HG03175 (cell line): Measurements from ENCODE around the gene SOX5.

ENCODE experiments used
- ATAC-seq: cut with Tn5 transposase; IDR thresholded peaks from one replicate; pipeline ENCODE4 v1.9.1; 2021; ENCODE audit warnings: mild to moderate bottlenecking, moderate library complexity; ENCODE audit not compliant: unreplicated experiment

SOX5 gene

DNA sequence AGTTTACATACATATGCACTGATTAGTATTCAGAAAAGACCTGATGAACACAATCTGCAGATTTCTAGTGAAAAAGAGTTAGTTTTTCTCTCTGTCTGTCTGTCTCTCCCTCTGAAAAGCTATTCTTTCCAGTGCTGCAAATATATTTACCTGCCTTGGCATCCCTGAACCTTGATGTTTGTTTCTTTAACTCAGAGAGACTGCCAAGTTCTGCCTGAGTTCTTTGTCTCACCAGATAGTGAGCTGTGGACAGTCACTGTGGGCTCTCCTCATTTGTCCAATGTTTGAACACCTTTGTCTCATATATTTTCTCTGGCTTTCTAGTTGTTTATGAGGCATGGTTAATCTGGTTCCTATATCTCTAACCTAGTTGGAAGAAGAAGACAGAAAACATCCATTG, 250.4 kb downstream of the SOX5 start:
- no peak for ATAC-seq

DNA sequence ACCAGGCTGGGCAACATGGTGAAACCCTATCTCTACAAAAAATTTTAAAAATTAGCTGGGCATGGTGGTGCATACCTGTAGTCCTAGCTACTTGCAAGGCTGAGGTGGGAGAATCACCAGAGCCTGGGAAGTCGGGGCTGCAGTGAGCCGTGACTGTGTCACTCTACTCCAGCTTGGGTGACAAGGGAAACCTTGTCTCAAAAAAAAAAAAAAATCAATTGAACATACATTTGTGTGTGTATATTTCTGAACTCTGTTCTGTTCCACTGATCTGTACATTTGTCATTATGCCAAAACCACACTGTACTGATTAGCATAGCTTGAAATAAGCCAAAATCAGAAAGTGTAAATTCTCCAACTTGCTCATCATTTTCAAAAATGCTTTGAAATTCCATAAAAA, 254.6 kb downstream of the SOX5 start:
- no peak for ATAC-seq

DNA sequence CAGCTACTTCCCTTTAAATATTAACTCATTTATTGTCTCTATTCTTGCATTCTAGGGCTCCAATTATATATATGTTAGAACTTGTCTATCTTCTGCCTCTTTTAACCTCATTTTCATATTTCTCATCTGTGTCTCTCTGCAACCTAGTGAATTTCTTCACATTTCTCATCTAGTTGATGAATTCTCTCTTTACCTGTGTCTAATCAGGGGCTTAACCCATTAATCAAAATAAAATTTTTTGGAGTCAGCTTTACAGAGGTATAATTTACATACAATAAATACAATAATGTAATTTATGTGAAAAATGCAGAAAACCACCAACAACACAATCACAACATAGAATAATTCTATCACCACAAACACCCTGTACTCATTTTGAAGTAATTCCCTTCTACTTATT, 255.2 kb downstream of the SOX5 start:
- no peak for ATAC-seq

DNA sequence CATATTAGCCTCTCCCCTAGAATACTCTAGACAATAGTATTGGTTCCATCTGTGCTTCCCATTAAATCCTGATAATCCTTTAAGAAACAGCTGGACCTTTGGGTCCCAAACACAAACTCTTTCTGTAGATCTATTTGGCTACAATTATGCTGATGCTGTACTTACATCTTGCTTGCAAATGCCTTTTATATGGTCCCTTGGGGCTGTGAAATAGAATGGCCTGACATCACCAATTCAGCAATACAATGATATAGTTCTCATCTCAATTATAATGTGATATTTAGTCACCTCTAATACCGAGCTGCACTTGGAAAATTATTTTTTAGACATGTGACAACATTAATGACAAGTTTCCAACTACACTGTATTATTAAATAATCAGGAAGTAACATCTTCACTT, 261.5 kb downstream of the SOX5 start:
- no peak for ATAC-seq

DNA sequence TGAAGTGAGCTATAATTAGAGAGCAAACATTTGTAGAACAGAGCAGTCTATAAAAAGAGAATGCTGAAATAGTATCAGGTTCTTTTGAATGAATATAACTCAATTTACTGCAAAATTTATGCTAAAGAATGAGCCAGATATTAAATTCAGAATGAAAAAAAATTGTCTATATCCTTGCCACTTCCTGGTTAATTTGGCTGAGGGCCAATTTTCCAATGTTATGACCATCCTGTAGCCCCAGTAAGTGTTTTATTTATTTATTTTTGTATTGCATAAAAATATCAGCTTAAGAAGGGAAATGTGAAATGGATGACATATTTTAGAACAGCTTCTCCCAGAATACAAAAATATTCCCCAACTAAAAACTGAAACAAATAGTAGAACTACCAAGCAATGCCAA, 263.4 kb downstream of the SOX5 start:
- no peak for ATAC-seq

DNA sequence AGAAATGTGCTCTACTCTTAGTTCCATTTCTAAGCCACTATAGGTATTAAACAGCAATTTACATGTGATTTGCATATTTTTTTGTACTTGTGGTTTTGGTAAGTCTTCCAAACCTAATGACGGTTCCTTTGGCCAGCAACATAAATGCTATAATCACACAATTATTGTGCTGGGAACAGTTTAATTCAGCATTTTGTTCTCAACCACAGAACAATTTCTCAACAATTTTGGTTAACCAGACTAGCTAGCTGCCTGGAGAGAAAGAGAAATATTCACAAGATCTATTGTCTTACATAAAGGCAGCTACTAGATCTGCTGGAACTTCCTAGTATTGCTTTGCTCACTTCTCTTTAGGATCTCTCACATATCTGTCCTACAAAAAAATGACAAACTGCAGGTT, 265.3 kb downstream of the SOX5 start:
- ATAC-seq, result no peak

DNA sequence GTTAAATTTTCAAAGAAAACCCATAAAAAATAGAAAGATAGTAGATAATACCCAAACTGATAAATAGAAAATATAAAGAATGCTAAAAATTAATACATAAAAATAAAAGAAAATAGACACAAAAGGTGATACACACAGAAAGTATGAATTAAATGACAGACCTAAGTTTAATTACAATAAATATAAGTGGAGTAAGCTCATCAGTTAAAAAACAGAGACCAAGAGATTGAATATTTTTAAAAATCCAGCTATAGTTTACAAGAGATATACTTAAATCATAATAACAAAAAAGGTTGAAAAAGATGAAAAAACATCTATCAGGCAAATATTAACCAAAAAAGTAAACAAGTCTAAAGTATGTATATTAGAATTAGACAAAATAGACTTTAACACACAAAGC, 268.2 kb downstream of the SOX5 start:
- no peak for ATAC-seq

DNA sequence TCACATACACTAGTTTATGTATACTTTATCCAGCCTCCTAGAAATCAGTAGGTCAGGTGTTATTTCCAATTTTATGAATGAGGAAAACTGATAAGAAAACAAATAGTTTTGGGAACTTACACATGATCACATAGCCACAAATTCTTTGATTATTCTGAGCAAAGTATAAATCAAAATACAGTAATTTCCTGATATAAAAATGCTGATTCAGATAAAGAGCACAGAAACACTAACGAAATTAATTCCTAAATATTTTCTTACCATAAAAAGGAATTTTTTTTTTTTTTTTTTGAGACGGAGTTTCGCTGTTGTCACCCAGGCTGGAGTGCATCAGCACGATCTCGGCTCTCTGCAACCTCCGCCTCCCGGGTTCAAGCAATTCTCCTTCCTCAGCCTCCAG, 275.4 kb downstream of the SOX5 start:
- no peak for ATAC-seq

DNA sequence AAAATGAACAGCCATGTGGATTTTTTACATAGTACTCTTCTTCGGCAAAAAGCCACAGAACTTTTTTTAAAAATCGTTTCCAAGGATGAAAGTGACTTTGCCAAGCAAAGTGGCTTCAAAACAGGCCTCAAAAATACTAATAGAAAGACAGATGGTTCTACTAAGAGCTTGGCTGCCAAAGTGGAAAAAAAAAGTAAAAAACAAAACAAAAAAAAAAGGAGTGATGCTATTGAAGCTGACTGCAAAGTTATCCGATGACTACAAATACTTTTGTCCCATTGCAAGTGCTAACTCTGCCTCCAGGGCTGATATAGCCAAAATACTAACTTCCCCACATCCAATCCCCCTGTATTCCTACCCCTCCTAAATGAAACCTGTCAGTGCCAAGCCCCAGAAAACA, 277.6 kb downstream of the SOX5 start:
- ATAC-seq, result no peak

DNA sequence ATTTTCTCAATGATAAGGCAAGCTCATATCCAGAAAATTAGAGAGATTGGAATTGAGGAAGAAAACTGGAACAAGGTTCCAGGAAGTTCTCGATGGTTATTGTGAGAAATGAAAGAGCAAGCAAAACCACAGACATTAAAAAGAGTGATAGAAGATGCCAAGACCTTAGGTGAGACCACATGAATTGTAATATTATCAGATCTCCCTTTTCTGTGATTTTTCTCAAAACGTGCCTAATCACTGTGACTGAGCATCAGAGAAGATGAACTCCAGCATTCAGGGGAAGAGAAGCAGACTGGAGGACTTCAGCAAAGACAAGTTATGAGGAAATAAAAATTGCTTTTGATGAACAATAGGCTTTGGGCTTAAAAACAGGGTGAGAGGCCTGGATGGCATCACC, 278.8 kb downstream of the SOX5 start:
- ATAC-seq, result no peak

DNA sequence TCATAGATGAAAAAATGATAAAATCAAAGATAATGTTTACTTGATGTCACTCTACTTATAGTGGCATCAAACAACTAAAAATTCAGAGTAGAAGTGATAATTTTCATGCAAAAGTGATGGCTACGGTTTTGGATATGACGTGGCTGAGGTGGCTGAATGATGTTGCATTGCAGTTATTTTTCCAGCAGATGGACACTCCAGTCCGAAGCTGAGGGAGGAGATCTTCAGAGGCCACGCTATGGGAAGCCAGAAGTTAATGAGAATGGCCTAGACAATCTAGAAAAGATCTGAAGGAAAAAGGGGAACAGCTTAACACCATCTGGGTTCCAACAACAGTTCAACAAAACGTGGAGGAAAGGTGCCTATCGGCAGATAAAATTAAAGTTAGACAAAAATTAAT, 279.8 kb downstream of the SOX5 start:
- no peak for ATAC-seq

DNA sequence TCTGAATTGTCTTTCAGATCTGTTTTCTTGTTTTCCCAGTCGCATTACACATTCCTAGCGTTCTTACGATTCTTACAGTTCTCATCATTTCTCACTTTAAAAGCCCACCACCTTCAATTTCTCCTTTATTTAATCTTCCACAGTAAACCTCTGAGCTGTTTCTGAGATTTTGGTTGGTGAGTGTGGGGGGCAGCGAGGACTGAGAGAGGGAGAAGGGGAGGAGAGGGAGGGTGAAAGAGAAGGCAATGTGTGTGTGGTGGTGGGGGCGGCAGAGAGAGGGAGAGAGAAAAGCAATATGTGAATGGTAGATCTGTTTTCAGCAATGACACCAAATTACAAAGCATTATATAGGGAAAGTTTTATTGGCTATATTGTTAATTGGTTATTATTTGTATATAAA, 282.6 kb downstream of the SOX5 start:
- ATAC-seq, result no peak

DNA sequence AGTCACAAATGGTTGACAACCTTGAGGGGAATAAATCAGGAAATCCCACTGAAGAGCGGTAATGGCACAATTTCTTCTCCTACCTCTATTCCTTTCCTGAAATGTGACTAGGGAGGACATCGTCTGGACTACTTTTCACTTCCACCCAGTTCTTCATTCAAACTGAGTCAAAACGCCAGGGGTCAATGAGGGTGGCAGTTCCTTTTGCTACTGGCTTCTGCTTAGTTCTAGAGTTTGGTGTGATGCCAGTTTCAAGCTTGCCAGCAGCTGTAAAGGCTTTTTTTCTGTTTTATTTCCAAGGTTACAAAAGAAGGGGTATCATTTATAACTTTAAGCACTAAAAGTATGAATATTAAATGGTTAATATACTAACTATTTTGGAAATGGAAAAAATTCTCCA, 286.5 kb downstream of the SOX5 start:
- no peak for ATAC-seq

DNA sequence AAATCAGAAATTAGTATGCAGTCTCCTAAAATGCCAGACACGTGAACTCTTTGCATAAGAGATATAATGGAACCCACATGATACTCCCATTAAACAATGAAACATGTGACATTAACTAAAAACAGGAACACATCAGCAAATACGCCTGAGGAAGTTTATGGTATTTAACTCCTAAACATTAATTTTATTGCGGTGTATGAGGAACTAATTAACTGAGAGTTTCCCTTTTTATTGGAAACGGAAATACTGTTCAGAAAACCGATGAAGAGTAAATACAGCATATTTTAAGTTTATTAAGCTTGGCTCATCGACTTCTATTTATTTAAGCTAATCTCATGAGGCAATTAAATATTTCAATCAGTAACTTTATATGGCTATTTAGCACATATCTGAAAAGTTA, 290.3 kb downstream of the SOX5 start:
- no peak for ATAC-seq

DNA sequence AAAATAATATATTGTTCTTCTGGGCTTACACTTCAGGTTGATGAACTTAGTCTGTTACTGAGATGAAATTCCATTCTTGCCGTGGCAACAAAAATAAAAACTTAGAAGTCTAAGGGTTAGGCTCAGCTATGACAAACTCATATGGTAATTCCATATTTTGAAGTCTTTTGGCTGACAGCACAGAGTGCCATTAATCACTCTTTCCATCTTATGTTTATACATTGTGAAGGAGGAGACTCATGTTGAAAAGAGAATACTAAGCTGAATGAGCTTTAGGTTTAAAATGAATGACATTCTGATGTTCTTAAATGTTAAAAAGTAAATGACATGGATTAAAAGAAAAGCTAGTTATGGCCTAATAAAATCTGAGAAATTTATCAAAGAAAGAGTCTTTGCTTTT, 291.9 kb downstream of the SOX5 start:
- ATAC-seq, result no peak

DNA sequence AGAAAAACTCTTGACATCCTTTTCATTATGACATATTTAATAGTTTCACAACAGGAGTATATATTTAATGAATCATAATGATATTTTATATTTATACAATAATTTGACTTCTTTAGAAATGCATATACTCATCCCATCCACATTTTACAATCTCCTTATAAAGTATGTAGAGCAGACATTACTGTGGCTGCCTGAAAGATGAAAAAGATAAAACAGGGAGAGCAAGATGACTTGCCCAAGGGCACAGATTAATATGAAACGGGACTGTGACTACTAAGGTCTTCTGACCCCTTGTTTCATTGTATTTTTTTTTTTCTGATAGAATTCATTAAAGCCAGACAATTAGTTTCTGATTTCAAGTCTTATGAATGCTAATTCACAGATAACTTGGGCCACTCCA, 293.6 kb downstream of the SOX5 start:
- ATAC-seq, result no peak

DNA sequence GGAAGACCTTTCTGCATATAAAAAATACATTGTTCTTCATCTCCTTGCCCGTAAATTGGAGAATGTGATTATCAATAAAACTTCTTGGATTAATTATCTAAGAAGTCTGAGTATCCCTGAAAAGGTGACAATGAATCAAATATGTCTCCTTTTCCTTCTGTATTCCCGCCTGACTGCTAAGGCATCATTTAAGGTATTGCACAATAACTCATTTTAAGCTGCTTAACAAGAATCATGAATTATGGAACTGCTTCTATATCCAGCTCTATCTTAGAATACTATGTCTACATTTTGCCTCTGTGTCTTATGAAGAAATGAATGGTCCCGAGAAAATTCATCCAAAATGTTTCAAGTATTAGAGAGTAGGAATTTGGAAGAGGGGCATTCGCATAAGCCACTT, 294.4 kb downstream of the SOX5 start:
- no peak for ATAC-seq

DNA sequence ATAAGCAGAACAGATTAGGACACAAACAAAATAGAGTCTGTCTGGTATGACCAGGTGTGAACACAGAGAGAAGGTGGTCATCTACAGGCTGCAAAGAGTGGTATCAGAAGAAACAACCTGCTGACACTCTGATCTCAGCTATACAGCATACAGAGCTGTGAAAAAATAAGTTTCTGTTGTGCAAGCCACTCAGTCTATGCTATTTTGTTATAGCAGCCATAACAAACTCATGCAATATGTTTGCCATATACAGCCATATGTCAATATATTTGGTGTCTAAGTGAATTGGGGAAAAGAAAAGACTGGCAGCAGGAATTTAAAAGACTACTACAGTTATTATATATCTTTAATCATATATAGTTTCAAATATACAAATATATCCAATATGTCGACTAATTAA, 300.9 kb downstream of the SOX5 start:
- no peak for ATAC-seq

DNA sequence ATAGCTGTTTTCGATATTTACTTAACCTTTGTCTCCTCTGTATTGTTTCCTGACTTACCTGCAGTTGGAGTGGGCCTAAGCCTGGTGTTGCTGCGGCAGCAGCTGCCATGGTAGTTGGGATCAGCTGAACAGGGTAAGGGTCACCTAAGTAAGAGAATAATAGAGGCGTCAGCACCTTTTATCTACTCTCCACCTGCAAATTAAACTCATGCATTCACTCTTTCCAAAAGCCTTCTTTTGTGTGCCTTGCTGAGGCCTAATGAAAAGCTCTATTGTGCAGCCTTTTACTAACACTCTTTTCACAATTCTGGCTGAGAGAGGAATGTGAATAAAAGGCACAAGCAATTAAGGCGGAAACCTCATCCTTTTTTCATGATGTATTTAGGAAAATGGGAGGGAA, 308.7 kb downstream of the SOX5 start:
- no peak for ATAC-seq

DNA sequence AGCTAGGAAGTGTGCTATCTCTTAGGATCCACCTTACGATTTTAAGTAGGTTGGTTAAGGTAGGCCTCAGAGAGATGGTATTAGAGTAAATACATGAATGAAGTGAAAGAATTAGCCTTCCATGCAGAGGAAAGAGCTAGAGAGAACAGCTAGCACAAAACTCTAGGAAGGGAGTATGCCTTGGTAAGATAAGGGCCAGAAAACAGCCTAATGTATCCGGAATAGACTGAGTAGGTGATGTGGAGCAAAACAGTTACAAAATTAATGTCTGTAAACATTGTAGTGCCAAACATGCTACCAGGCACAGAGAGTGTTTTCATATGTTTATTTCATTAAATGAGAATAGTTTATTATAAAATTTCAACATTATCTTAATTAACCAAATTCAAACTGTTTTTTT, 315.1 kb downstream of the SOX5 start:
- ATAC-seq, result no peak

DNA sequence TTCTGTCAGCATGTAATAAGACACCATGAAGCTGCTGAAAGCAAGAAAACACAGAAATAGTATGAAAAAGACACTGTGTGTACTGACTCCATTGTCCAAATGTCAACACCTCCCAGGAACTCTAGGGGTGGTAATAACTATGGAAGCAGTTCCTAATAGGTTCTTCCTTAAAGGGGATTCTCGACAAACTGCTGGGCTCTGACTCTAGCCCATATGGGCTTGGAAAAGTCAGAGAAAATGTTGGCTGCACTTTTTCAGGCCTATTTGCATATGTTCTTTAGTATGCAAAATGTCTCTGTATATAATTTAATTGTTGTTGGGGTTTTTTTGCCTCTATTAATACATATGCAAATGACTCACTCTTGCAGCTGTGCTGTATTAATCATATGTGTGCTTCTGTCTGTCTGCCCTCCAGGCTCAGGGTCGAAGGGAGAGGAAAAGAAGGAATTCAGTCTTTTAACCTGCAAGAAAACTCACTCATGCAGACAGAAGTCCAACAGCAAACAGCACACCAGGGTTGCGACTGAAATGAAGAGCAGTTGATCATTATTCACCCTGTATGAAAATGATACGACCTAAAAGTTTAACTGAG, 317.6 kb downstream of the SOX5 start:
- ATAC-seq, result no peak

DNA sequence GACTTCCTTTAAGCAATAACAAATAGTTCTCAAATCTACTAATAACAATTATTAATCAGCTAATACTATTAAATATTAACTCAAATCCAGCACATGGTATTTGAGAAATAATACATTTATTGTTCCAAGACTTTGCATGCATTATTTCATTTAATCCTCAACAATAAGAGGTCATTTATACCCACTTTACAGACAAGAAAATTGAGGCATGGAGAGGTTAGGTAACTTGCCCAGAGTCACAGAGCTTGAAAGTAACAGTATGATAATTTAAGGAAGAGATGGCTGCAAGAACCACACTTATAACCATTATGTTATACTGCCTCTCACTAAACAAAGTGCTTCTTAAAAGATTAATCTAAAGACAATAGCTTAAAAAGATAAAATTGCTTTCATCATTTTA, 318.9 kb downstream of the SOX5 start:
- no peak for ATAC-seq

DNA sequence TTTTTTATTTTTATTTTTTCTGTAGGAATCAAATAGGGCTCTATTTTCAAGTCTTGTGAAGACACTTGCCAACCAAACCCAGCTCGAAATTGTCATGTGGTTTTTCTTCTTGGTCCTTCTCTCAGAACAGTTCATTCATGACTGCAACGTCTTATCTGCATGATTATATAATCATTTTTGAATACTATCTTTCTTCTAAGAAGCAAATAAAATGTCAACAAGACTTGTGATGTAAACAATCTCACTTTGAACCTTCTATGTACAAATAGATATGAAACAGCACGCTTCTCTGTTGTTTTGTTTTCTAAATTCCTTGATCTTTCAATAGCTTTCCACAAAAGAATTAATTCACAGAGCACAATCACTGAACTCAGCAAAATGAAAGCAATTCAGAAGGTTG, 320.7 kb downstream of the SOX5 start:
- ATAC-seq, result no peak

DNA sequence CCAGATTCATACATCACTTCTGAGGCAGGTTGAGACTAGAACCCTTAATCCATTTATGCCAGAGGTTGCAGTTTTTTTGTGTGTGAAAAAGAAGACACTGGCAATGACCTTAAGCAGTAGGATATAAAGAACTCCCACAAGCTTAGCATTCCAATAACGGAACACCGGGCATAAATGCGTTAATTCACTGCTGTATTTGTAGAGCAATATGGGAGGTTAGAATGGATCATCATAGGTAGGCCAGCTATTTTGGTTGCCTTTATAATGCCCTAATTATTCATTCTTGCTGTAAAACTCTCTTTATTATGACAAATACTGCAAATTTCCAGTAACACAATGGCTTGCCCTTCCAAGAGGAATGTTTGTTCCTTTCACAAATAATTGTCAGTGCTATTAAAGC, 322.7 kb downstream of the SOX5 start:
- no peak for ATAC-seq
